Keratinocyte (primary cell): ENCODE measurements around the gene TOP3B.

Source experiments
- CTCF ChIP-seq, 3 experiments: IDR thresholded peaks in 1 of 3; conservative IDR thresholded peaks in 1 of 3; optimal IDR thresholded peaks in 1 of 3; 2 replicates in 2 of 3; 3 replicates in 1 of 3; pipeline versions ENCODE3 to v1.5.1; 2011; ENCODE audit warnings: low read length in 3 of 3, mild to moderate bottlenecking in 3 of 3, moderate library complexity in 2 of 3, control low read depth in 1 of 3, inconsistent platforms in 1 of 3; ENCODE audit not compliant: insufficient read depth in 2 of 3; ENCODE audit errors: extremely low read depth in 1 of 3
- EZH2 ChIP-seq: IDR thresholded peaks from one replicate; pipeline ENCODE4 v1.6.1; 2012; ENCODE audit warnings: inconsistent platforms, mild to moderate bottlenecking, low read length, moderate library complexity

DNA sequence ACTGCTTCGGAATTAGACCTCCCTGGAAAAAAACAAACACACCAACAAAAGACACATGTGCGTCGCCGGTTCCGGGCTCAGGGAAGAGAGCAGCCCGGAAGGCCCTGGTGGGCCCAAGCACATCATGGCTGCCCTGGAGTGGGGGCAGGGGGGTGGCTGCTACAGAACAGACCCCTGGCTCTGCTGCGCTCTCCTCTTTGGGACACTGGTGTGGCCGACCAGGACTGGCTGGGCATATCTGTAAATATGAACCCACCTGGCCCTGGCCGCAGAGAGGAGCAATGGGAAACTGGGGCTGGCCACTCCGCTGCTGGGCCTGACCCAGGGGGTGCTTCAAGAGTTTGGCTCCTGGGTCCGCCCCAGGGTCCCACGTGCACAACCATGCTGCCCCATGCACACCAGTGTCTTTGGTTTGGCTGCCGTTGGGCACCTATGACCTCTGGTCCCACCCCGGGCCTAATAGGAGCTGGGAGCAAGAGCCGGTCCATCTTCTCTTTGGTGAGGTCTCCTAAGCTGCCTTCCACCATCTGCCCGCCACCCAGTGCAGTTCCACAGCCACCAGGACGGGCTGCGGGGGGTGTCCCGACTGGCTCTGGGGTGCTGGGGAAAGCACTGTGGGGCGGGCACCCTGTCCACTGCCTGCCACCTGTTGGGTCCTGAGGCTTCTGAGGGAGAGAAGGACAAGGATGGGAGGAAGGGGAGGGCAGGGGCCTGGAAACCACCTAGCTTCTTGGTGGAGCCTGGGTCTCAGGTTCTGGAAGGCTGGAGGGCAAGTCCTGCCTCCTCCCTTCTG, 60.0 kb downstream of the TOP3B start:
- no peak for TF ChIP-seq CTCF (optimal IDR thresholded peaks at IDR 0.05 in 1 of 3, IDR thresholded peaks at IDR 0.05 in 1 of 3, conservative IDR thresholded peaks at IDR 0.05 in 1 of 3; ENCODE audit: extremely low read depth in 1 of 3, insufficient read depth in 2 of 3, low read length in 3 of 3)
- no peak for TF ChIP-seq EZH2
